Natural killer cell (primary cell): ENCODE data around the gene NFASC. TPM values are rescaled to one million over a fixed set of nuclear protein-coding genes. Genes with fewer than 3 reads are reported as not detected.

Experiments
- ATAC-seq, 3 donors: fragments of 150-1000 bp in 2 of 3; fragments of 200-7000 bp in 1 of 3; cut with Tn5 transposase; 1 replicate in 1 of 3; 2 replicates in 2 of 3; pipeline ENCODE4 v1.10.0; 2021; ENCODE audit warnings: mild to moderate bottlenecking in 2 of 3, moderate library complexity in 2 of 3
- DNase-seq, 2 donors: peaks; one replicate each; pipeline versions ENCODE4 v3.0.0 to v3.0.0-alpha.2; 2013 to 2021; ENCODE audit warnings: mixed read lengths in 1 of 2
- H3K27ac ChIP-seq: one replicate; pipeline ENCODE4 v1.5.1; 2013; ENCODE audit warnings: mild to moderate bottlenecking, low read length
- H3K27me3 ChIP-seq: one replicate; pipeline ENCODE4 v1.6.1; 2013; ENCODE audit warnings: low read length; ENCODE audit not compliant: control insufficient read depth, insufficient read depth
- H3K36me3 ChIP-seq: one replicate; pipeline ENCODE4 v1.6.1; 2013; ENCODE audit warnings: low read length; ENCODE audit not compliant: control insufficient read depth, insufficient read depth
- H3K4me1 ChIP-seq: one replicate; pipeline ENCODE4 v1.6.1; 2013; ENCODE audit warnings: low read length; ENCODE audit not compliant: control insufficient read depth, insufficient read depth
- H3K4me3 ChIP-seq: one replicate; pipeline ENCODE4 v1.5.1; 2013; ENCODE audit warnings: low read length
- H3K9me3 ChIP-seq: one replicate; pipeline ENCODE4 v1.6.1; 2013; ENCODE audit warnings: low read length; ENCODE audit not compliant: control insufficient read depth, insufficient read depth
- H3K27ac Mint-ChIP-seq, 2 donors: one replicate each; pipeline ENCODE4 v1.8.0; 2022; ENCODE audit warnings: mild to moderate bottlenecking in 2 of 2, mixed read lengths in 2 of 2, moderate library complexity in 1 of 2
- H3K27me3 Mint-ChIP-seq, 2 donors: one replicate each; pipeline ENCODE4 v1.8.0; 2022; ENCODE audit warnings: low read depth in 2 of 2, mixed read lengths in 2 of 2
- H3K36me3 Mint-ChIP-seq: one replicate; pipeline ENCODE4 v1.8.0; 2022; ENCODE audit warnings: mixed read lengths
- H3K4me1 Mint-ChIP-seq, 2 donors: one replicate each; pipeline ENCODE4 v1.8.0; 2022; ENCODE audit warnings: mixed read lengths in 2 of 2
- H3K4me3 Mint-ChIP-seq: one replicate; pipeline ENCODE4 v1.8.0; 2022; ENCODE audit warnings: mild to moderate bottlenecking, moderate library complexity, mixed read lengths
- H3K9me3 Mint-ChIP-seq, 2 donors: one replicate each; pipeline ENCODE4 v1.8.0; 2022; ENCODE audit warnings: mixed read lengths in 2 of 2
- WGBS: methylation state at CpG from one replicate; pipeline ENCODE4 v1.1.7; 2013; ENCODE audit warnings: missing lambda C conversion rate; ENCODE audit not compliant: insufficient coverage; 5-methylcytosine and 5-hydroxymethylcytosine counted together
- intact Hi-C: fragments of 100-400 bp; cut with micrococcal nuclease; formaldehyde crosslinking; loops from one replicate; pipeline ENCODE4 v1.14.2; 2022
- total RNA-seq, 4 donors: library from RNA; stranded (reverse); fragments of 120-200 nt in 1 of 4; gene quantifications; one replicate each; pipeline versions ENCODE4 v1.2.3 to v1.2.4, GENCODE V29; 2013 to 2022
- TF ChIP-seq, protein P1 (sequence below): fragments of 200-600 bp; IDR thresholded peaks from one replicate; pipeline ENCODE4 v1.8.0; 2022; ENCODE audit warnings: antibody characterized with exemption

NFASC gene
- total RNA-seq, 3 donors from 2014 or later (not counting 1 experiment from before 2014, with no cell fraction given): 0.09 to 0.27 TPM; not detected in 1

DNA sequence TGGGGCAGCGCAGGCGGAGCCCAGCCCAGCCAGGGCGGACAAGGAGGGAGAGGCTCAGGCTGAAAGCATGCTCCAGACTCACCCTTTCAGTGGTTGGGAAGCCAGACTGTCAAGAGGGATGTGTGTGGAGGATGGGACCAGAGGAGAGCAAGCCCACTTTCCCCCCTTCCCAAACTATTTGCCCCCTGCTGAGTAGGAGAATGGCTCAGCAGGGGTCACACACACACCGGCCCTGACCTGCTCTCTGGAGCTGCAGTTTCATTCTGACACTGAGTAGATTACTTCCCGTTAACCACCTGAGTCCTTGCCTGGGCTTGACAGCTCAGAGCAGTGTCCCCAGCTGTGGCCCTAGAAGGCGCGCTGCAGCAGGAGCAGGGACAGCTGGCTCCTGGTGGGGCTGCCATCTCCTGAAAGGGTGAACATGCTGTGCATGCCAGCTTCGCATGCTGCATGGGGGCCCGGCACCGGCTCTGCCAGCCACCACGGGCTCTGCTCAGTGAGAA, 120.7 kb downstream of the NFASC start:
- H3K9me3 Mint-ChIP-seq: no peaks in the 10 kb centered on the region
- 77% methylated on average over 11 of the region's 11 CpGs for WGBS
- Histone ChIP-seq H3K27ac (no peak overlapping the region), H3K4me1 (peaks cover 12% of the 10 kb centered on the region), H3K27me3 (no peaks in the 10 kb centered on the region), H3K36me3 (no peaks in the 10 kb centered on the region), H3K4me3 (no peak overlapping the region), H3K9me3 (no peaks in the 10 kb centered on the region)
- intact Hi-C loops: no loop called here
- TF ChIP-seq, protein P1, sequence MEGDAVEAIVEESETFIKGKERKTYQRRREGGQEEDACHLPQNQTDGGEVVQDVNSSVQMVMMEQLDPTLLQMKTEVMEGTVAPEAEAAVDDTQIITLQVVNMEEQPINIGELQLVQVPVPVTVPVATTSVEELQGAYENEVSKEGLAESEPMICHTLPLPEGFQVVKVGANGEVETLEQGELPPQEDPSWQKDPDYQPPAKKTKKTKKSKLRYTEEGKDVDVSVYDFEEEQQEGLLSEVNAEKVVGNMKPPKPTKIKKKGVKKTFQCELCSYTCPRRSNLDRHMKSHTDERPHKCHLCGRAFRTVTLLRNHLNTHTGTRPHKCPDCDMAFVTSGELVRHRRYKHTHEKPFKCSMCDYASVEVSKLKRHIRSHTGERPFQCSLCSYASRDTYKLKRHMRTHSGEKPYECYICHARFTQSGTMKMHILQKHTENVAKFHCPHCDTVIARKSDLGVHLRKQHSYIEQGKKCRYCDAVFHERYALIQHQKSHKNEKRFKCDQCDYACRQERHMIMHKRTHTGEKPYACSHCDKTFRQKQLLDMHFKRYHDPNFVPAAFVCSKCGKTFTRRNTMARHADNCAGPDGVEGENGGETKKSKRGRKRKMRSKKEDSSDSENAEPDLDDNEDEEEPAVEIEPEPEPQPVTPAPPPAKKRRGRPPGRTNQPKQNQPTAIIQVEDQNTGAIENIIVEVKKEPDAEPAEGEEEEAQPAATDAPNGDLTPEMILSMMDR: no peak
- H3K36me3 Mint-ChIP-seq: no peaks in the 10 kb centered on the region
- H3K27ac Mint-ChIP-seq: no peak overlapping the region
- peaks cover 7 to 12% of the 10 kb centered on the region in 2 donors for H3K27me3 Mint-ChIP-seq
- H3K4me1 Mint-ChIP-seq: peaks cover 5 to 7% of the 10 kb centered on the region in 2 donors
- no peak for ATAC-seq
- DNase-seq: no peak
- H3K4me3 Mint-ChIP-seq: no peak overlapping the region

DNA sequence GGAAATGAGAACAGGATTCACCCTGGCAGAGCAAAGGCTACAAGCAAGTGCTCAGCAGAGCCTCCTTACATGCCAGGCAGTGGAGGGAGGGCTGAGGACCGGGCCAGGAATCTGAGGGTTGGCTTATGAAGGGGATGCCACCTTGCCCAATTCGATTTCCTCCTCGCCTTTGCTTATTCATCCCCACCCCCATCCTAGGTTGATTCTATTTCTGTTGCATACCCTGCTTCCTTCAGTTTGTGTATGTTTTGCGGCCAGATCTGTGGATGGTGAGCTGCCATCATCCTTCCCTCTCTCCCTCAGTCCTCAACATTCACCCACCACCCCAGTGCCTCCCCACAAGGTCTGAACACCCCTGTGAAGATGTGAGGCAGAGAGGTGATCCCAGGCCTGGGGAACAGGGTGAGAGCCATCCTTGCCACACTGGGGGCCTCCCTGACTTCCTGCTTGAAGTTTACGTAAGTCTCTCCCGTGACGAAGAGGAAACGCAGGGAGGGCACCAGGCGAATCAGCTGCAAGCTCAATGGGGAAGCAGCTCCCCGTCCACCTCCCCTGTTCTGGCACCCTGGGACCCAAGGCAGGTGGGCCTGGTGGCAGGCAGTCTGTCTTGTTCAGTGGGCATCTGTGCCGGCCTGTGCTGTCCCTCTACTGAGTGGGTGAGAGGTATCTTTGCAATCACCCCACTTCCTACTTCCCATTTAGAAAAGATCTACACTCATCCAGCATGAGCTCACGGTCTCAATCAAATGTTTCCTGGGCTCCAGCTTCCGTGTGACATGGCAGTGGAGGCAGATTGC, 121.7 kb downstream of the NFASC start:
- no peaks in the 10 kb centered on the region for H3K9me3 ChIP-seq
- Mint-ChIP-seq H3K27me3 (peaks cover 7 to 12% of the 10 kb centered on the region in 2 donors), H3K9me3 (no peaks in the 10 kb centered on the region), H3K36me3 (no peaks in the 10 kb centered on the region), H3K27ac (peak overlapping the region in 1 of 2 donors; percentile 56), H3K4me1 (peaks cover 5 to 7% of the 10 kb centered on the region in 2 donors), H3K4me3 (no peak overlapping the region)
- TF ChIP-seq, protein P1: no peak
- no peak overlapping the region for H3K4me3 ChIP-seq
- H3K36me3 ChIP-seq: no peaks in the 10 kb centered on the region
- intact Hi-C loops: no loop called here
- ATAC-seq: peak; percentile 36 to 54 (median 42)
- no peaks in the 10 kb centered on the region for H3K27me3 ChIP-seq
- WGBS: 33% methylated on average over 11 of the region's 13 CpGs
- H3K4me1 ChIP-seq: peaks cover 12% of the 10 kb centered on the region
- H3K27ac ChIP-seq: no peak overlapping the region
- peak in 1 of 2 donors; percentile 35 for DNase-seq

DNA sequence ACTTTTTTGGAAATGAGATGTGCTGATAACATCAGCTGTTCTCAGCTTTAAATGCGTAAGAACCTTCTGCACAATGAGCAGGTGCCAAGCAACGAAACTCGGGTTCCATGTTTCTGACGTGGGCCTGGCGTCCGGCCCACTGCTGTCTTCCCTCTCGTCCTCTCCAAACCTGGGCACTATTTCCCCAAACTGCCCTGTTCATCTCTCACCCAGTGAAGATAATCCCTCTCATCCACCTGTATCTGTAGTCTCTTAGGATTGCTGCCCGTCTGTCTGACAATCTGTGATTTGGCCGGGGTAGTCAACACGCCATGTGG, 122.3 kb downstream of the NFASC start:
- 91% methylated on average over 10 of the region's 10 CpGs for WGBS
- no peak overlapping the region for H3K27ac ChIP-seq

More for the DNA sequence above, 122.3 kb downstream of the NFASC start:
- DNase-seq (no peak), ATAC-seq (no peak)
- Mint-ChIP-seq H3K4me1 (peaks cover 5 to 7% of the 10 kb centered on the region in 2 donors), H3K9me3 (no peaks in the 10 kb centered on the region), H3K27ac (peak overlapping the region in 1 of 2 donors; percentile 56), H3K27me3 (peaks cover 7 to 12% of the 10 kb centered on the region in 2 donors), H3K4me3 (no peak overlapping the region), H3K36me3 (no peaks in the 10 kb centered on the region)
- Histone ChIP-seq H3K4me1 (peaks cover 12% of the 10 kb centered on the region), H3K4me3 (no peak overlapping the region), H3K9me3 (no peaks in the 10 kb centered on the region), H3K27me3 (no peaks in the 10 kb centered on the region), H3K36me3 (no peaks in the 10 kb centered on the region)
- intact Hi-C loops: no loop called here
- TF ChIP-seq, protein P1: no peak
